Mesothelial cell of epicardium (in vitro differentiated cells): ENCODE results near the gene DGUOK. TPM values are rescaled to one million over a fixed set of nuclear protein-coding genes. Genes with fewer than 3 reads are reported as not detected.

ENCODE experiments used
- DNase-seq, 2 experiments: peaks; one replicate each; pipeline ENCODE4 v3.0.0; 2021; ENCODE audit warnings: low spot score in 2 of 2; ENCODE audit not compliant: unreplicated experiment in 2 of 2
- H3K27ac Mint-ChIP-seq: 2 replicates; pipeline ENCODE4 v1.8.0; 2021; ENCODE audit warnings: mixed read lengths
- H3K27me3 Mint-ChIP-seq: 2 replicates; pipeline ENCODE4 v1.8.0; 2021; ENCODE audit warnings: low read depth, mixed read lengths
- H3K36me3 Mint-ChIP-seq: 2 replicates; pipeline ENCODE4 v1.8.0; 2021; ENCODE audit warnings: mixed read lengths
- H3K4me1 Mint-ChIP-seq: 2 replicates; pipeline ENCODE4 v1.8.0; 2021; ENCODE audit warnings: mixed read lengths
- H3K4me3 Mint-ChIP-seq: 2 replicates; pipeline ENCODE4 v1.8.0; 2021; ENCODE audit warnings: mild to moderate bottlenecking, moderate library complexity, mixed read lengths
- H3K9me3 Mint-ChIP-seq: 2 replicates; pipeline ENCODE4 v1.8.0; 2021; ENCODE audit warnings: mixed read lengths
- CTCF ChIP-seq: fragments of 200-600 bp; sonication (generic); IDR thresholded peaks from one replicate; pipeline ENCODE4 v1.5.0; 2021; ENCODE audit warnings: antibody characterized with exemption; ENCODE audit not compliant: unreplicated experiment
- total RNA-seq: library from RNA; stranded (reverse); gene quantifications from 3 replicates; pipeline ENCODE4 v1.2.1, GENCODE V29; 2021

Gene DGUOK
- total RNA-seq, 1 donor from 2014 or later = 69.5 TPM

GRCh38 chr2:73911548-73912208 is 15.0 kb upstream of the DGUOK start:
- no peak overlapping the region for H3K27ac Mint-ChIP-seq
- H3K4me1 Mint-ChIP-seq = no peaks in the 10 kb centered on the region
- H3K9me3 Mint-ChIP-seq = no peaks in the 10 kb centered on the region
- no peaks in the 10 kb centered on the region for H3K36me3 Mint-ChIP-seq
- H3K4me3 Mint-ChIP-seq = no peak overlapping the region
- peaks cover 4% of the 10 kb centered on the region for H3K27me3 Mint-ChIP-seq
- no peak for TF ChIP-seq CTCF
- no peak for DNase-seq

GRCh38 chr2:73913414-73914054 is 13.1 kb upstream of the DGUOK start:
- no peaks in the 10 kb centered on the region for H3K9me3 Mint-ChIP-seq
- DNase-seq = no peak
- no peak for TF ChIP-seq CTCF
- H3K27me3 Mint-ChIP-seq = peaks cover 3% of the 10 kb centered on the region
- H3K4me3 Mint-ChIP-seq = no peak overlapping the region
- no peaks in the 10 kb centered on the region for H3K4me1 Mint-ChIP-seq
- H3K36me3 Mint-ChIP-seq = no peaks in the 10 kb centered on the region
- no peak overlapping the region for H3K27ac Mint-ChIP-seq

GRCh38 chr2:73914667-73915066 is 12.0 kb upstream of the DGUOK start:
- Mint-ChIP-seq H3K27ac (no peak overlapping the region), H3K9me3 (no peaks in the 10 kb centered on the region), H3K4me3 (no peak overlapping the region), H3K4me1 (no peaks in the 10 kb centered on the region), H3K36me3 (no peaks in the 10 kb centered on the region), H3K27me3 (peaks cover 5% of the 10 kb centered on the region)
- TF ChIP-seq CTCF = no peak
- no peak for DNase-seq

GRCh38 chr2:73915437-73915993 is 11.2 kb upstream of the DGUOK start:
- no peak overlapping the region for H3K4me3 Mint-ChIP-seq
- H3K27ac Mint-ChIP-seq = no peak overlapping the region
- H3K27me3 Mint-ChIP-seq = peaks cover 7% of the 10 kb centered on the region
- no peaks in the 10 kb centered on the region for H3K9me3 Mint-ChIP-seq
- H3K4me1 Mint-ChIP-seq = no peaks in the 10 kb centered on the region
- TF ChIP-seq CTCF = no peak
- no peak for DNase-seq
- no peaks in the 10 kb centered on the region for H3K36me3 Mint-ChIP-seq

GRCh38 chr2:73916666-73917065 is 10.0 kb upstream of the DGUOK start:
- no peaks in the 10 kb centered on the region for H3K36me3 Mint-ChIP-seq
- H3K9me3 Mint-ChIP-seq = no peaks in the 10 kb centered on the region
- H3K27me3 Mint-ChIP-seq = peaks cover 17% of the 10 kb centered on the region
- H3K27ac Mint-ChIP-seq = no peak overlapping the region
- H3K4me1 Mint-ChIP-seq = no peaks in the 10 kb centered on the region
- no peak for DNase-seq
- H3K4me3 Mint-ChIP-seq = no peak overlapping the region
- no peak for TF ChIP-seq CTCF
